Smooth muscle cell (in vitro differentiated cells): ENCODE measurements around the gene CCDC54. TPM values are rescaled to one million over a fixed set of nuclear protein-coding genes. Genes with fewer than 3 reads are reported as not detected.

Experiments used
- DNase-seq: peaks from one replicate; lab custom pipeline; 2025; ENCODE audit not compliant: unreplicated experiment; lab: John Stamatoyannopoulos, UW
- H2AFZ ChIP-seq: fragments of 200-600 bp; sonication (generic); 2 replicates; pipeline ENCODE4 v1.6.0; 2016; ENCODE audit warnings: antibody characterized with exemption, low read depth, mild to moderate bottlenecking
- H3F3A ChIP-seq: fragments of 200-600 bp; sonication (generic); 2 replicates; pipeline ENCODE4 v1.6.0; 2017; ENCODE audit warnings: antibody characterized with exemption, low read depth
- H3K27ac ChIP-seq: fragments of 200-600 bp; sonication (generic); 2 replicates; pipeline ENCODE4 v1.5.1; 2016; ENCODE audit warnings: low read depth, mild to moderate bottlenecking
- H3K27me3 ChIP-seq: fragments of 200-600 bp; sonication (generic); 2 replicates; pipeline ENCODE4 v1.6.1; 2016; ENCODE audit warnings: low read depth, mild to moderate bottlenecking
- H3K36me3 ChIP-seq: fragments of 200-600 bp; sonication (generic); 2 replicates; pipeline ENCODE4 v1.5.1; 2016; ENCODE audit warnings: low read depth
- H3K4me1 ChIP-seq: fragments of 200-600 bp; sonication (generic); 2 replicates; pipeline ENCODE4 v1.5.1; 2016; ENCODE audit warnings: low read depth
- H3K4me2 ChIP-seq: fragments of 200-600 bp; sonication (generic); 2 replicates; pipeline ENCODE4 v1.6.0; 2016; ENCODE audit warnings: mild to moderate bottlenecking
- H3K4me3 ChIP-seq: fragments of 200-600 bp; sonication (generic); 2 replicates; pipeline ENCODE4 v1.5.1; 2016; ENCODE audit warnings: mild to moderate bottlenecking
- H3K79me2 ChIP-seq: fragments of 200-600 bp; sonication (generic); 2 replicates; pipeline ENCODE4 v1.6.0; 2016; ENCODE audit warnings: low read depth, mild to moderate bottlenecking
- H3K9ac ChIP-seq: fragments of 200-600 bp; sonication (generic); 2 replicates; pipeline ENCODE4 v1.6.0; 2016; ENCODE audit warnings: low read depth
- H3K9me3 ChIP-seq: fragments of 200-600 bp; sonication (generic); replicated peaks from 2 replicates; pipeline ENCODE4 v1.5.1; 2016; ENCODE audit warnings: low read depth
- H4K20me1 ChIP-seq: fragments of 200-600 bp; sonication (generic); 2 replicates; pipeline ENCODE4 v1.6.0; 2016; ENCODE audit warnings: low read depth
- WGBS: methylation state at CpG from one replicate; pipeline ENCODE4 v1.1.7; 2016; ENCODE audit warnings: low lambda C conversion rate; 5-methylcytosine and 5-hydroxymethylcytosine counted together
- polyA plus RNA-seq: library from polyadenylated mRNA; unstranded; fragments of >200 nt; fragmentation: Nextera tagmentation; extraction: Ambion mirVana; gene quantifications from 2 replicates; pipeline ENCODE4 v1.2.1, GENCODE V29; 2016
- total RNA-seq: library from RNA; depleted of rRNA; stranded (reverse); fragments of >200 nt; gene quantifications from 2 replicates; pipeline ENCODE4 v1.2.3, GENCODE V29; 2014
- TF ChIP-seq, protein P1 (sequence below): fragments of 200-600 bp; sonication (generic); IDR thresholded peaks from 2 replicates; pipeline ENCODE4 v1.5.1; 2017; ENCODE audit warnings: borderline replicate concordance, mild to moderate bottlenecking, antibody characterized with exemption; ENCODE audit not compliant: insufficient read depth, poor library complexity, severe bottlenecking

CCDC54 gene
- total and polyA plus RNA-seq, 2 experiments from 2014 or later, result 0.49 TPM; not detected in 1

DNA sequence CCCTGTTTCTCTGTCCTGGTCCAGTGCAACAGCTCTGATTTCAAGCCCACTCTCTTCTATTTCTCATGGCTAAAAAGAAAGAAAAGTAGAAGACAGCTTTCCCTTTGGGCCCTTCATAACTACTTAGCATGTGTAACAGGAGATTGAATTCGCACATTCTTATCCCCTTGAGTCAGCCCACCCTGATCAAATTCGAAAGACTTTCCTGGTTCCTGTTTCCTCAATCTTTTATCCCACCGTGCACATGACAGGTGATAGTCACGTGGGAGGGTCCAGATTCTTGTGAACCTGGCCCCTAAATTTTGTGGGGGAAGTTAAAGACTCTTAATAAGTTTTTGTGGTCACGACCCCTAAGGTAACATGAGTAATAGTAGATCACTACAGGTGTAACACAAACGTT is 4.7 kb upstream of the CCDC54 start:
- H3K4me2 ChIP-seq, result no peak overlapping the region
- H3K4me1 ChIP-seq, result no peaks in the 10 kb centered on the region
- no peaks in the 10 kb centered on the region for H3K27me3 ChIP-seq
- no peak overlapping the region for H3K4me3 ChIP-seq
- no peak overlapping the region for H3K27ac ChIP-seq
- H4K20me1 ChIP-seq, result no peaks in the 10 kb centered on the region
- H3F3A ChIP-seq, result no peaks in the 10 kb centered on the region
- TF ChIP-seq, protein P1, sequence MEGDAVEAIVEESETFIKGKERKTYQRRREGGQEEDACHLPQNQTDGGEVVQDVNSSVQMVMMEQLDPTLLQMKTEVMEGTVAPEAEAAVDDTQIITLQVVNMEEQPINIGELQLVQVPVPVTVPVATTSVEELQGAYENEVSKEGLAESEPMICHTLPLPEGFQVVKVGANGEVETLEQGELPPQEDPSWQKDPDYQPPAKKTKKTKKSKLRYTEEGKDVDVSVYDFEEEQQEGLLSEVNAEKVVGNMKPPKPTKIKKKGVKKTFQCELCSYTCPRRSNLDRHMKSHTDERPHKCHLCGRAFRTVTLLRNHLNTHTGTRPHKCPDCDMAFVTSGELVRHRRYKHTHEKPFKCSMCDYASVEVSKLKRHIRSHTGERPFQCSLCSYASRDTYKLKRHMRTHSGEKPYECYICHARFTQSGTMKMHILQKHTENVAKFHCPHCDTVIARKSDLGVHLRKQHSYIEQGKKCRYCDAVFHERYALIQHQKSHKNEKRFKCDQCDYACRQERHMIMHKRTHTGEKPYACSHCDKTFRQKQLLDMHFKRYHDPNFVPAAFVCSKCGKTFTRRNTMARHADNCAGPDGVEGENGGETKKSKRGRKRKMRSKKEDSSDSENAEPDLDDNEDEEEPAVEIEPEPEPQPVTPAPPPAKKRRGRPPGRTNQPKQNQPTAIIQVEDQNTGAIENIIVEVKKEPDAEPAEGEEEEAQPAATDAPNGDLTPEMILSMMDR, result no peak
- WGBS, result 78% methylated on average over 6 of the region's 6 CpGs
- no peaks in the 10 kb centered on the region for H3K79me2 ChIP-seq
- no peak overlapping the region for H3K9ac ChIP-seq
- H3K9me3 ChIP-seq, result no peaks in the 10 kb centered on the region
- no peaks in the 10 kb centered on the region for H3K36me3 ChIP-seq
- DNase-seq, result no peak
- no peak overlapping the region for H2AFZ ChIP-seq

DNA sequence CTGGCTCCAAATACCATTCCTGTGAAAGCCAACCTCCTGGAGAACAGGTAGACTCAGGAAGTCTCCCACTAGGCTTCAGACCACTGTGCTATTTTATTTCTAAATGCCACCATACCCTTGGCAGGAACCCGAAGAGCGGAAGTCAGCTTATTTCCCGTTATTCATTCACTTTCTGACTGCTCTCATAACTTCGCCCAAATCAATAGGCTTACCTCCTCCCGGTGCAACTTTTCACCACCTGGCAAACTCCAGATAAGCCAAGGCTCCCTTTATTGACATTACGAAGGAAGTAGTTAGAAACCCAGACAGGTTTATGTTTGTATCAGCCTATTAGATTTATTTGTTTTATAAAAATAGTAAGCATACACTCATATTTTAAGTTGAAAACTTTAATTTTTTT is 3.3 kb upstream of the CCDC54 start:
- Histone ChIP-seq H2AFZ (no peak overlapping the region), H3K27me3 (no peaks in the 10 kb centered on the region), H3K79me2 (no peaks in the 10 kb centered on the region), H3K9ac (no peak overlapping the region), H4K20me1 (no peaks in the 10 kb centered on the region), H3K36me3 (no peaks in the 10 kb centered on the region), H3K4me2 (no peak overlapping the region), H3K4me3 (no peak overlapping the region), H3K27ac (no peak overlapping the region), H3F3A (no peaks in the 10 kb centered on the region), H3K4me1 (no peaks in the 10 kb centered on the region), H3K9me3 (no peaks in the 10 kb centered on the region)
- WGBS, result 92% methylated on average over 6 of the region's 6 CpGs
- no peak for DNase-seq
- TF ChIP-seq, protein P1, result no peak

DNA sequence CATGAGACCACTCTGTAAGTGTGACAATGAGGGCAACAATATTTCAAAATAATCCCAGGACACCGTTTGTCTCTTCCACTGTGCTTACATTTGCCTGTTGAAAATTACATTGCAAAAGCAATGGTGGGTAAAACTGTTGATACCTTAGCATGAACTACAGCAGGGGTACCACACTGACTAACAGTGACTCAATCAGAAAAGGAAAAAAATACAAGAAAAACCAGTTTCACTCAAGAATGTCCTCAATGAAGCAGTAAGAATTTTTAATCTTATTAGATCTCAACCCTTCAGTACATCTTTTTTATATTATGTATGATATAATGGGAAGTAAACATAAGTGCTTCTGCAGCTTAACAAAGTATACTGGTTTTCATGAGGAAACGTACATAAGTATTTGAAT is 1.6 kb upstream of the CCDC54 start:
- Histone ChIP-seq H2AFZ (no peak overlapping the region), H3K36me3 (no peaks in the 10 kb centered on the region), H3F3A (no peaks in the 10 kb centered on the region), H3K79me2 (no peaks in the 10 kb centered on the region), H3K27me3 (no peaks in the 10 kb centered on the region), H3K4me3 (no peak overlapping the region), H3K4me1 (no peaks in the 10 kb centered on the region), H3K9me3 (no peaks in the 10 kb centered on the region), H3K9ac (no peak overlapping the region), H3K27ac (no peak overlapping the region), H3K4me2 (no peak overlapping the region), H4K20me1 (no peaks in the 10 kb centered on the region)
- TF ChIP-seq, protein P1, result no peak
- DNase-seq, result no peak
- WGBS, result 81% methylated on average over 2 of the region's 2 CpGs

DNA sequence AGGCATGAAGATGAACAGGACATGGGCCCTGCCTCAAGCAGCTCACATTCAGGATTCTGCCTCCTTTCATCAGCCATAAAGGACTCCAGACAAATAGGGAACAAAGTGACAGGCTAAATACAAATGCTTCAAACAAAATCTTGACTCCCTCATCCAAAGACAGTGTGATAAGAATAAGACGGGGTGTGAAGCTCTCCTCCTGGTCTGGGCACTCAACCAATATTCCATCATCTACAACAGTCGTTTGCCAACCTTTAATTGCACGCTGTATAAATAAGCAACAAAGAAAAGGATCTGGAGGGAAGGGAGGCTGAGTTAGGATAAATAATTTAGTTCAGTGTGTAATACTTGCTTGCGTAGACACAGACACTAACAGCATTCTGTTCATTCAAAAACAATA is 5.4 kb downstream of the CCDC54 start:
- Histone ChIP-seq H3K4me2 (no peak overlapping the region), H3K27me3 (no peaks in the 10 kb centered on the region), H3K36me3 (no peaks in the 10 kb centered on the region), H4K20me1 (no peaks in the 10 kb centered on the region), H3K79me2 (no peaks in the 10 kb centered on the region), H3K9me3 (no peaks in the 10 kb centered on the region), H3K9ac (no peak overlapping the region), H2AFZ (no peak overlapping the region), H3F3A (no peaks in the 10 kb centered on the region), H3K4me3 (no peak overlapping the region), H3K4me1 (no peaks in the 10 kb centered on the region), H3K27ac (no peak overlapping the region)
- DNase-seq, result no peak
- 94% methylated on average over 4 of the region's 4 CpGs for WGBS
- TF ChIP-seq, protein P1, result no peak
